ENCODE data around the gene ATAD5.
"Not testable (repeated sequence)": the region's sequence is repeated elsewhere in the genome, so short reads cannot be mapped to it uniquely, and the experiment has no call there.

- TF ChIP-seq FOXM1 (IDR thresholded peaks at IDR 0.05; ENCODE audit: borderline replicate concordance); SP1 (IDR thresholded peaks at IDR 0.05); SUZ12 (IDR thresholded peaks at IDR 0.05); BHLHE40 (IDR thresholded peaks at IDR 0.05; ENCODE audit: borderline replicate concordance); CTBP1 (IDR thresholded peaks at IDR 0.05; ENCODE audit: borderline replicate concordance); PKNOX1 (IDR thresholded peaks at IDR 0.05); FOXA1 (IDR thresholded peaks at IDR 0.05); ELF4 (IDR thresholded peaks at IDR 0.05); FOXK2 (IDR thresholded peaks at IDR 0.05); HDGF (IDR thresholded peaks at IDR 0.05; ENCODE audit: borderline replicate concordance); ARNT (IDR thresholded peaks at IDR 0.05); TARDBP (IDR thresholded peaks at IDR 0.05); ZNF384 (IDR thresholded peaks at IDR 0.05): not testable (repeated sequence)
Observed at GRCh38 chr17:30931582-30931981, 99.8 kb downstream of the ATAD5 start.
